Kidney epithelial cell (primary cell): ENCODE data around the gene MAU2. TPM values are rescaled to one million over a fixed set of nuclear protein-coding genes. Genes with fewer than 3 reads are reported as not detected.

ENCODE experiments used
- DNase-seq: peaks from one replicate; pipeline ENCODE4 v3.0.0-alpha.2; 2010; ENCODE audit warnings: low read depth
- H3K27me3 ChIP-seq: 2 replicates; pipeline ENCODE4 v1.6.0; 2011; ENCODE audit warnings: low read length; ENCODE audit not compliant: control insufficient read depth, insufficient read depth
- H3K36me3 ChIP-seq: 2 replicates; pipeline ENCODE4 v1.5.1; 2011; ENCODE audit warnings: low read length; ENCODE audit not compliant: control insufficient read depth, insufficient read depth
- H3K4me3 ChIP-seq: 2 replicates; pipeline ENCODE4 v1.5.1; 2011; ENCODE audit warnings: low read depth, mild to moderate bottlenecking, control low read depth, low read length
- CTCF ChIP-seq: IDR thresholded peaks from 2 replicates; pipeline ENCODE4 v1.5.1; 2011; ENCODE audit warnings: mild to moderate bottlenecking, moderate library complexity, low read length, control low read depth, inconsistent platforms; ENCODE audit not compliant: insufficient read depth, poor library complexity, severe bottlenecking
- total RNA-seq: library from RNA; depleted of rRNA; stranded (reverse); fragments of >200 nt; gene quantifications from 2 replicates; pipeline ENCODE4 v1.2.3, GENCODE V29; 2015

Gene MAU2
- total RNA-seq, 1 donor from 2014 or later, result 31.7 TPM

- H3K36me3 ChIP-seq, result peaks cover 1% of the 10 kb centered on the region
- no peak for TF ChIP-seq CTCF
Measured at GRCh38 chr19:19304186-19304965, 16.3 kb upstream of the MAU2 start.

GRCh38 chr19:19305066-19305465, 15.6 kb upstream of the MAU2 start:
- Histone ChIP-seq H3K4me3 (no peak overlapping the region), H3K36me3 (peaks cover 1% of the 10 kb centered on the region), H3K27me3 (no peaks in the 10 kb centered on the region)
- DNase-seq, result no peak
- TF ChIP-seq CTCF, result no peak

More at GRCh38 chr19:19304186-19304965, 16.3 kb upstream of the MAU2 start:
- no peaks in the 10 kb centered on the region for H3K27me3 ChIP-seq
- DNase-seq, result no peak
- no peak overlapping the region for H3K4me3 ChIP-seq

- DNase-seq, result no peak
- H3K4me3 ChIP-seq, result no peak overlapping the region
- H3K36me3 ChIP-seq, result peaks cover 2% of the 10 kb centered on the region
- no peaks in the 10 kb centered on the region for H3K27me3 ChIP-seq
- no peak for TF ChIP-seq CTCF
Measured at GRCh38 chr19:19305696-19306095, 14.9 kb upstream of the MAU2 start.

GRCh38 chr19:19306191-19306590, 14.4 kb upstream of the MAU2 start:
- Histone ChIP-seq H3K27me3 (no peaks in the 10 kb centered on the region), H3K36me3 (peaks cover 2% of the 10 kb centered on the region), H3K4me3 (no peak overlapping the region)
- no peak for DNase-seq
- no peak for TF ChIP-seq CTCF

GRCh38 chr19:19308373-19308772, 12.3 kb upstream of the MAU2 start:
- H3K27me3 ChIP-seq, result no peaks in the 10 kb centered on the region
- DNase-seq, result no peak
- no peak for TF ChIP-seq CTCF
- H3K36me3 ChIP-seq, result peaks cover 2% of the 10 kb centered on the region
- no peak overlapping the region for H3K4me3 ChIP-seq

GRCh38 chr19:19315444-19315843, 5.2 kb upstream of the MAU2 start:
- no peak overlapping the region for H3K4me3 ChIP-seq
- no peaks in the 10 kb centered on the region for H3K36me3 ChIP-seq
- DNase-seq, result no peak
- no peak for TF ChIP-seq CTCF
- H3K27me3 ChIP-seq, result no peaks in the 10 kb centered on the region
